ENCODE results near the gene PARP6.

Gene PARP6

GRCh38 chr15:72289597-72290325 is 17.4 kb upstream of the PARP6 start:
- Histone ChIP-seq H3K4me1 (ENCODE audit: control extremely low read depth in 1 of 4, control insufficient read depth in 4 of 4, insufficient read depth in 4 of 4, low read length in 3 of 4) (no peaks in the 10 kb centered on the region), H3K27ac (ENCODE audit: insufficient read depth in 1 of 2, low read depth in 1 of 2, low read length in 2 of 2, poor library complexity in 1 of 2, severe bottlenecking in 2 of 2) (no peak overlapping the region), H3K9me3 (ENCODE audit: control extremely low read depth in 1 of 5, control insufficient read depth in 4 of 5, insufficient read depth in 2 of 5, low read depth in 1 of 5, low read length in 4 of 5) (no peaks in the 10 kb centered on the region), H3K36me3 (ENCODE audit: control insufficient read depth in 4 of 4, insufficient read depth in 4 of 4, low read length in 3 of 4) (no peaks in the 10 kb centered on the region), H3K27me3 (replicated peaks in 2 of 5; ENCODE audit: control insufficient read depth in 4 of 5, insufficient read depth in 5 of 5, low read length in 4 of 5) (no peaks in the 10 kb centered on the region), H3K4me3 (ENCODE audit: control insufficient read depth in 1 of 7, extremely low read depth in 1 of 7, insufficient read depth in 4 of 7, low read depth in 2 of 7, low read length in 6 of 7) (no peak overlapping the region)
- WGBS (ENCODE audit: insufficient coverage) = 98% methylated on average over 47 of the region's 52 CpGs
- CTCF ChIA-PET = interaction anchor here (7.1 kb wide), 1 partner anchor 92 kb away, joined by 82 read pairs; the partner anchor contains the start of gene GRAMD2A
- no peak for DNase-seq
- POLR2A ChIA-PET = no interaction called here

- WGBS (ENCODE audit: insufficient coverage) = 98% methylated on average over 28 of the region's 49 CpGs
- Histone ChIP-seq H3K27ac (ENCODE audit: insufficient read depth in 1 of 2, low read depth in 1 of 2, low read length in 2 of 2, poor library complexity in 1 of 2, severe bottlenecking in 2 of 2) (no peak overlapping the region), H3K9me3 (ENCODE audit: control extremely low read depth in 1 of 5, control insufficient read depth in 4 of 5, insufficient read depth in 2 of 5, low read depth in 1 of 5, low read length in 4 of 5) (no peaks in the 10 kb centered on the region), H3K27me3 (replicated peaks in 2 of 5; ENCODE audit: control insufficient read depth in 4 of 5, insufficient read depth in 5 of 5, low read length in 4 of 5) (no peaks in the 10 kb centered on the region), H3K4me3 (ENCODE audit: control insufficient read depth in 1 of 7, extremely low read depth in 1 of 7, insufficient read depth in 4 of 7, low read depth in 2 of 7, low read length in 6 of 7) (no peak overlapping the region), H3K36me3 (ENCODE audit: control insufficient read depth in 4 of 4, insufficient read depth in 4 of 4, low read length in 3 of 4) (no peaks in the 10 kb centered on the region), H3K4me1 (ENCODE audit: control extremely low read depth in 1 of 4, control insufficient read depth in 4 of 4, insufficient read depth in 4 of 4, low read length in 3 of 4) (no peaks in the 10 kb centered on the region)
- DNase-seq = no peak
- CTCF ChIA-PET = interaction anchor here (0.8 to 7.1 kb wide), 3 partner anchors 12 to 91 kb away, joined by 3 to 82 read pairs (median 4); partner anchors contain the start of gene GRAMD2A
- POLR2A ChIA-PET = no interaction called here
These were observed 16.6 kb upstream of the PARP6 start for GRCh38 chr15:72288796-72289596.

- 62% methylated on average over 6 of the region's 10 CpGs for WGBS (ENCODE audit: insufficient coverage)
- no peaks in the 10 kb centered on the region for H3K27me3 ChIP-seq (replicated peaks in 2 of 5; ENCODE audit: control insufficient read depth in 4 of 5, insufficient read depth in 5 of 5, low read length in 4 of 5)
- no peak overlapping the region for H3K4me3 ChIP-seq (ENCODE audit: control insufficient read depth in 1 of 7, extremely low read depth in 1 of 7, insufficient read depth in 4 of 7, low read depth in 2 of 7, low read length in 6 of 7)
- no peak overlapping the region for H3K27ac ChIP-seq (ENCODE audit: insufficient read depth in 1 of 2, low read depth in 1 of 2, low read length in 2 of 2, poor library complexity in 1 of 2, severe bottlenecking in 2 of 2)
- ChIA-PET POLR2A (no interaction called here), CTCF (interaction anchor here (1.0 to 7.1 kb wide), 15 partner anchors 10 to 88 kb away, joined by 3 to 82 read pairs (median 4); partner anchors contain the start of gene GRAMD2A)
- no peaks in the 10 kb centered on the region for H3K4me1 ChIP-seq (ENCODE audit: control extremely low read depth in 1 of 4, control insufficient read depth in 4 of 4, insufficient read depth in 4 of 4, low read length in 3 of 4)
- H3K36me3 ChIP-seq (ENCODE audit: control insufficient read depth in 4 of 4, insufficient read depth in 4 of 4, low read length in 3 of 4) = no peaks in the 10 kb centered on the region
- peak; percentile 55 to 72 (median 67) for DNase-seq
- H3K9me3 ChIP-seq (ENCODE audit: control extremely low read depth in 1 of 5, control insufficient read depth in 4 of 5, insufficient read depth in 2 of 5, low read depth in 1 of 5, low read length in 4 of 5) = no peaks in the 10 kb centered on the region
These were observed 13.7 kb upstream of the PARP6 start for GRCh38 chr15:72285927-72286516.

- Histone ChIP-seq H3K9me3 (ENCODE audit: control extremely low read depth in 1 of 5, control insufficient read depth in 4 of 5, insufficient read depth in 2 of 5, low read depth in 1 of 5, low read length in 4 of 5) (no peaks in the 10 kb centered on the region), H3K4me1 (ENCODE audit: control extremely low read depth in 1 of 4, control insufficient read depth in 4 of 4, insufficient read depth in 4 of 4, low read length in 3 of 4) (no peaks in the 10 kb centered on the region), H3K27me3 (replicated peaks in 2 of 5; ENCODE audit: control insufficient read depth in 4 of 5, insufficient read depth in 5 of 5, low read length in 4 of 5) (no peaks in the 10 kb centered on the region), H3K4me3 (ENCODE audit: control insufficient read depth in 1 of 7, extremely low read depth in 1 of 7, insufficient read depth in 4 of 7, low read depth in 2 of 7, low read length in 6 of 7) (no peak overlapping the region), H3K27ac (ENCODE audit: insufficient read depth in 1 of 2, low read depth in 1 of 2, low read length in 2 of 2, poor library complexity in 1 of 2, severe bottlenecking in 2 of 2) (no peak overlapping the region), H3K36me3 (ENCODE audit: control insufficient read depth in 4 of 4, insufficient read depth in 4 of 4, low read length in 3 of 4) (no peaks in the 10 kb centered on the region)
- 50% methylated on average over 1 of the region's 3 CpGs for WGBS (ENCODE audit: insufficient coverage)
- ChIA-PET POLR2A (no interaction called here), CTCF (interaction anchor here (0.7 to 7.1 kb wide), 16 partner anchors 9 to 97 kb away, joined by 3 to 82 read pairs (median 4); partner anchors contain the start of gene GRAMD2A)
- no peak for DNase-seq
These were observed 13.0 kb upstream of the PARP6 start for GRCh38 chr15:72285402-72285801.

GRCh38 chr15:72284781-72285180 is 12.4 kb upstream of the PARP6 start:
- CTCF ChIA-PET = interaction anchor here (0.7 to 7.1 kb wide), 14 partner anchors 9 to 96 kb away, joined by 3 to 82 read pairs (median 4); partner anchors contain the start of gene GRAMD2A

GRCh38 chr15:72281713-72282112 is 9.4 kb upstream of the PARP6 start:
- no peak for DNase-seq
- no peak overlapping the region for H3K27ac ChIP-seq (ENCODE audit: insufficient read depth in 1 of 2, low read depth in 1 of 2, low read length in 2 of 2, poor library complexity in 1 of 2, severe bottlenecking in 2 of 2)
- POLR2A ChIA-PET = no interaction called here
- no peaks in the 10 kb centered on the region for H3K9me3 ChIP-seq (ENCODE audit: control extremely low read depth in 1 of 5, control insufficient read depth in 4 of 5, insufficient read depth in 2 of 5, low read depth in 1 of 5, low read length in 4 of 5)
- 100% methylated on average over 3 of the region's 3 CpGs for WGBS (ENCODE audit: insufficient coverage)
- no peak overlapping the region for H3K4me3 ChIP-seq (ENCODE audit: control insufficient read depth in 1 of 7, extremely low read depth in 1 of 7, insufficient read depth in 4 of 7, low read depth in 2 of 7, low read length in 6 of 7)
- no peaks in the 10 kb centered on the region for H3K36me3 ChIP-seq (ENCODE audit: control insufficient read depth in 4 of 4, insufficient read depth in 4 of 4, low read length in 3 of 4)
- H3K4me1 ChIP-seq (ENCODE audit: control extremely low read depth in 1 of 4, control insufficient read depth in 4 of 4, insufficient read depth in 4 of 4, low read length in 3 of 4) = no peaks in the 10 kb centered on the region
- CTCF ChIA-PET = interaction anchor here (0.9 to 3.2 kb wide), 4 partner anchors 52 to 82 kb away, joined by 3 to 17 read pairs (median 4); no protein-coding TSS in a partner anchor
- no peaks in the 10 kb centered on the region for H3K27me3 ChIP-seq (replicated peaks in 2 of 5; ENCODE audit: control insufficient read depth in 4 of 5, insufficient read depth in 5 of 5, low read length in 4 of 5)

More at GRCh38 chr15:72284781-72285180, 12.4 kb upstream of the PARP6 start:
- POLR2A ChIA-PET = no interaction called here
- Histone ChIP-seq H3K9me3 (ENCODE audit: control extremely low read depth in 1 of 5, control insufficient read depth in 4 of 5, insufficient read depth in 2 of 5, low read depth in 1 of 5, low read length in 4 of 5) (no peaks in the 10 kb centered on the region), H3K4me1 (ENCODE audit: control extremely low read depth in 1 of 4, control insufficient read depth in 4 of 4, insufficient read depth in 4 of 4, low read length in 3 of 4) (no peaks in the 10 kb centered on the region), H3K36me3 (ENCODE audit: control insufficient read depth in 4 of 4, insufficient read depth in 4 of 4, low read length in 3 of 4) (no peaks in the 10 kb centered on the region), H3K27me3 (replicated peaks in 2 of 5; ENCODE audit: control insufficient read depth in 4 of 5, insufficient read depth in 5 of 5, low read length in 4 of 5) (no peaks in the 10 kb centered on the region), H3K4me3 (ENCODE audit: control insufficient read depth in 1 of 7, extremely low read depth in 1 of 7, insufficient read depth in 4 of 7, low read depth in 2 of 7, low read length in 6 of 7) (no peak overlapping the region), H3K27ac (ENCODE audit: insufficient read depth in 1 of 2, low read depth in 1 of 2, low read length in 2 of 2, poor library complexity in 1 of 2, severe bottlenecking in 2 of 2) (no peak overlapping the region)
- WGBS (ENCODE audit: insufficient coverage) = no CpG with 5 or more reads among the region's 1 CpG
- no peak for DNase-seq

Data from common myeloid progenitor, CD34-positive (primary cell).